ENCODE data around the gene MORN3. TPM values are rescaled to one million over a fixed set of nuclear protein-coding genes. Genes with fewer than 3 reads are reported as not detected.

Gene MORN3
- total and polyA plus RNA-seq, 9 of the 15 experiments (the other 6 are each of a cell fraction or from before 2014, with no cell fraction given): 0.09 to 0.27 (median 0.20) TPM

DNA sequence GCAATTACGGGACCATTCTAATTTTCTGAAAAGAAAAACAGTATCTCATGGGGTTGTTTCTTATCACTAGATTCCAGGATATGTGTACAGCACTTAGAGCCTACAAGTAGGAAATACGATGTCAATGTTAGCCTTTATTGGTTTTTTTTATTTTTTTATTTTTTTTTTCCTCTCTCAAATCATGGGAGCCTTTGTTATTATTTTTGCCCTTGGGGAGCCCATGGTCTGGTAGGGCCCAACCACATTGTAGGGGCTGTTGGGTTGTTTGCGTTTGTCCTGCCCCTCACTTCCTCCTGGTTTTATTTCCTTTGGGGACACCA, 5.9 kb downstream of the MORN3 start (continued):
- TF ChIP-seq ZNF384 (IDR thresholded peaks at IDR 0.05; ENCODE audit: low read depth, low read length) (peak; percentile 63; the same call in 1 of the 2 replicates), OTX1 (CRISPR knock-in tag; IDR thresholded peaks at IDR 0.05) (0 out of 2 replicates have a peak, but pooled peaks have one; percentile 48), MAZ (CRISPR knock-in tag; conservative IDR thresholded peaks at IDR 0.05 in 1 of 2, IDR thresholded peaks at IDR 0.05 in 1 of 2) (0 out of 4 replicates have a peak, but pooled peaks of 1 of the 2 experiments have one; percentile 23), ZNF766 (CRISPR knock-in tag; conservative IDR thresholded peaks at IDR 0.05) (0 out of 2 replicates have a peak, but pooled peaks have one; percentile 6), ZBTB17 (CRISPR knock-in tag; IDR thresholded peaks at IDR 0.05) (no peak), DPF2 (IDR thresholded peaks at IDR 0.05) (peak; percentile 68), ZNF347 (CRISPR knock-in tag; IDR thresholded peaks at IDR 0.05; ENCODE audit: low read depth) (no peak), SMARCE1 (IDR thresholded peaks at IDR 0.05) (0 out of 2 replicates have a peak, but pooled peaks have one; percentile 16), ARHGAP35 (IDR thresholded peaks at IDR 0.05; ENCODE audit: partially characterized antibody) (no peak), ELF1 (tag; IDR thresholded peaks at IDR 0.05) (no peak), EP300 (IDR thresholded peaks at IDR 0.05; ENCODE audit: low read length) (0 out of 2 replicates have a peak, but pooled peaks have one; percentile 9), NFATC3 (IDR thresholded peaks at IDR 0.05) (0 out of 2 replicates have a peak, but pooled peaks have one; percentile 24)
- TF ChIP-seq, protein P1, sequence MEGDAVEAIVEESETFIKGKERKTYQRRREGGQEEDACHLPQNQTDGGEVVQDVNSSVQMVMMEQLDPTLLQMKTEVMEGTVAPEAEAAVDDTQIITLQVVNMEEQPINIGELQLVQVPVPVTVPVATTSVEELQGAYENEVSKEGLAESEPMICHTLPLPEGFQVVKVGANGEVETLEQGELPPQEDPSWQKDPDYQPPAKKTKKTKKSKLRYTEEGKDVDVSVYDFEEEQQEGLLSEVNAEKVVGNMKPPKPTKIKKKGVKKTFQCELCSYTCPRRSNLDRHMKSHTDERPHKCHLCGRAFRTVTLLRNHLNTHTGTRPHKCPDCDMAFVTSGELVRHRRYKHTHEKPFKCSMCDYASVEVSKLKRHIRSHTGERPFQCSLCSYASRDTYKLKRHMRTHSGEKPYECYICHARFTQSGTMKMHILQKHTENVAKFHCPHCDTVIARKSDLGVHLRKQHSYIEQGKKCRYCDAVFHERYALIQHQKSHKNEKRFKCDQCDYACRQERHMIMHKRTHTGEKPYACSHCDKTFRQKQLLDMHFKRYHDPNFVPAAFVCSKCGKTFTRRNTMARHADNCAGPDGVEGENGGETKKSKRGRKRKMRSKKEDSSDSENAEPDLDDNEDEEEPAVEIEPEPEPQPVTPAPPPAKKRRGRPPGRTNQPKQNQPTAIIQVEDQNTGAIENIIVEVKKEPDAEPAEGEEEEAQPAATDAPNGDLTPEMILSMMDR (IDR thresholded peaks at IDR 0.05 in 2 of 3, conservative IDR thresholded peaks at IDR 0.05 in 1 of 3; ENCODE audit: insufficient read depth in 2 of 3, low read depth in 1 of 3, low read length in 3 of 3): no peak
- TF ChIP-seq, protein P2, sequence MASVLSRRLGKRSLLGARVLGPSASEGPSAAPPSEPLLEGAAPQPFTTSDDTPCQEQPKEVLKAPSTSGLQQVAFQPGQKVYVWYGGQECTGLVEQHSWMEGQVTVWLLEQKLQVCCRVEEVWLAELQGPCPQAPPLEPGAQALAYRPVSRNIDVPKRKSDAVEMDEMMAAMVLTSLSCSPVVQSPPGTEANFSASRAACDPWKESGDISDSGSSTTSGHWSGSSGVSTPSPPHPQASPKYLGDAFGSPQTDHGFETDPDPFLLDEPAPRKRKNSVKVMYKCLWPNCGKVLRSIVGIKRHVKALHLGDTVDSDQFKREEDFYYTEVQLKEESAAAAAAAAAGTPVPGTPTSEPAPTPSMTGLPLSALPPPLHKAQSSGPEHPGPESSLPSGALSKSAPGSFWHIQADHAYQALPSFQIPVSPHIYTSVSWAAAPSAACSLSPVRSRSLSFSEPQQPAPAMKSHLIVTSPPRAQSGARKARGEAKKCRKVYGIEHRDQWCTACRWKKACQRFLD (CRISPR knock-in tag; IDR thresholded peaks at IDR 0.05): no peak
- TF ChIP-seq, protein P3, sequence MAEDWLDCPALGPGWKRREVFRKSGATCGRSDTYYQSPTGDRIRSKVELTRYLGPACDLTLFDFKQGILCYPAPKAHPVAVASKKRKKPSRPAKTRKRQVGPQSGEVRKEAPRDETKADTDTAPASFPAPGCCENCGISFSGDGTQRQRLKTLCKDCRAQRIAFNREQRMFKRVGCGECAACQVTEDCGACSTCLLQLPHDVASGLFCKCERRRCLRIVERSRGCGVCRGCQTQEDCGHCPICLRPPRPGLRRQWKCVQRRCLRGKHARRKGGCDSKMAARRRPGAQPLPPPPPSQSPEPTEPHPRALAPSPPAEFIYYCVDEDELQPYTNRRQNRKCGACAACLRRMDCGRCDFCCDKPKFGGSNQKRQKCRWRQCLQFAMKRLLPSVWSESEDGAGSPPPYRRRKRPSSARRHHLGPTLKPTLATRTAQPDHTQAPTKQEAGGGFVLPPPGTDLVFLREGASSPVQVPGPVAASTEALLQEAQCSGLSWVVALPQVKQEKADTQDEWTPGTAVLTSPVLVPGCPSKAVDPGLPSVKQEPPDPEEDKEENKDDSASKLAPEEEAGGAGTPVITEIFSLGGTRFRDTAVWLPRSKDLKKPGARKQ (CRISPR knock-in tag; IDR thresholded peaks at IDR 0.05): 0 out of 2 replicates have a peak, but pooled peaks have one; percentile 2
- TF ChIP-seq, protein P4, sequence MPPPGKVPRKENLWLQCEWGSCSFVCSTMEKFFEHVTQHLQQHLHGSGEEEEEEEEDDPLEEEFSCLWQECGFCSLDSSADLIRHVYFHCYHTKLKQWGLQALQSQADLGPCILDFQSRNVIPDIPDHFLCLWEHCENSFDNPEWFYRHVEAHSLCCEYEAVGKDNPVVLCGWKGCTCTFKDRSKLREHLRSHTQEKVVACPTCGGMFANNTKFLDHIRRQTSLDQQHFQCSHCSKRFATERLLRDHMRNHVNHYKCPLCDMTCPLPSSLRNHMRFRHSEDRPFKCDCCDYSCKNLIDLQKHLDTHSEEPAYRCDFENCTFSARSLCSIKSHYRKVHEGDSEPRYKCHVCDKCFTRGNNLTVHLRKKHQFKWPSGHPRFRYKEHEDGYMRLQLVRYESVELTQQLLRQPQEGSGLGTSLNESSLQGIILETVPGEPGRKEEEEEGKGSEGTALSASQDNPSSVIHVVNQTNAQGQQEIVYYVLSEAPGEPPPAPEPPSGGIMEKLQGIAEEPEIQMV (tag; conservative IDR thresholded peaks at IDR 0.05; ENCODE audit: low read depth): no peak
